Occipital lobe (tissue), 2 donors: ENCODE measurements around the gene EIF3D. TPM values are rescaled to one million over a fixed set of nuclear protein-coding genes. Genes with fewer than 3 reads are reported as not detected.
"Not testable (repeated sequence)": the region's sequence is repeated elsewhere in the genome, so short reads cannot be mapped to it uniquely, and the experiment has no call there.

Source experiments
- DNase-seq: peaks from one replicate; lab custom pipeline; 2025; lab: John Stamatoyannopoulos, UW
- total RNA-seq: library from RNA; depleted of rRNA; stranded (reverse); fragments of >200 nt; gene quantifications from one replicate; pipeline ENCODE4 v1.2.3, GENCODE V29; 2014

EIF3D gene
- total RNA-seq, 1 donor from 2014 or later = 200 TPM

DNA sequence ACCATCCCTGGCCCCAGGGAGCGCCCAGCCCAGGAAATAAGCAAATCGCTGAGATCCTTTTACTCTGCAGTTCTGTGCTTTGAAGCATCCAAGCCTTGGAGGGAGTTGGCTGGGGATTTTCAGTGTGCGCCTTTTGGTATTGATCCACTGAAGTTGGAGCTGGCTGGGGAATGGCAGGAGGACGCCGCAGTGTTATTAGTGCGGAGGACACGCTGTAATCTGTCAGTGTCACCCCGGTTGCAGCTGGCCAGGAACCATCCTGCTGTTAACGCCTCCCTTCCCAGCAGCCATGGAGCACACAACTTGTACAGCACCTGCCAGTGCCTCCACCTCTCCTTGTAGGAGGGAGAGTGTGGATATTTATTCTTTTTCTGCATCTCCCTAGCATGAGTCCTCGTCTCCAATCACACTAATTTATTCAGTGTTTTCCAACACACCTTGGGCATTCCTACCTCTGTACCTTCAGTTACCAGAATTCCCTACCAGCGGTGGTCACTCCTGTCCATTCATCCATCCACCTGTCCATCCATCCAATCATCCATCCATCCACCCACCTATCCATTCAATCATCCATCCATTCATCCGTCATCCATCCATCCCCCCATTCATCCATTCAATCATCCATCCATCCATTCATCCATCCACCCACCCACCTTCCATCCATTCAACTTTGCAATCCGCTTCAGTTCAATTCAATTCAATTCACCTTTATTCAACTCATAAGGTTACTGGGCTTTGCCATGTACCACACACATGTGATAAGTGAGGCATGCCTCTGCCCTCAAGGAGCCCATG lies 21.9 kb upstream of the EIF3D start:
- DNase-seq = no peak

DNA sequence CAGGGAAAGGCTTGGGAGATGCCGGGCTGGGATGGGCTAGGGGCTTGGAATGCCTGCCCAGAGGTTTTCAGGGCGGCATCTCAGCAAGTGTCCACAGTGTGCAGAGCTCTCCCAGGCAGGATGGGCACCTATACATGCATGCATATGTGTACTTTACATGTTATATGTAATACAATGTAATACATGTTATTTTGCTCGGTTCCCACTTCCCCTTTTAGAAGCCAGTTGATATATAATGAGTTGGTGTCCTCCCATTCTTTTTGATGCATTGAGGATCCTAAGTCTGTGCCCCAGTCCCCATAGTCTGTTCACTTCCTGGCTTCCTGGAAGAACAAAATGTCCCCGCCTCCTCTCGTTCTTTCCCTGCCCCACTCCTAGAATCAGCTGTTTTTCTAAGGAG lies 20.1 kb upstream of the EIF3D start:
- DNase-seq = no peak

DNA sequence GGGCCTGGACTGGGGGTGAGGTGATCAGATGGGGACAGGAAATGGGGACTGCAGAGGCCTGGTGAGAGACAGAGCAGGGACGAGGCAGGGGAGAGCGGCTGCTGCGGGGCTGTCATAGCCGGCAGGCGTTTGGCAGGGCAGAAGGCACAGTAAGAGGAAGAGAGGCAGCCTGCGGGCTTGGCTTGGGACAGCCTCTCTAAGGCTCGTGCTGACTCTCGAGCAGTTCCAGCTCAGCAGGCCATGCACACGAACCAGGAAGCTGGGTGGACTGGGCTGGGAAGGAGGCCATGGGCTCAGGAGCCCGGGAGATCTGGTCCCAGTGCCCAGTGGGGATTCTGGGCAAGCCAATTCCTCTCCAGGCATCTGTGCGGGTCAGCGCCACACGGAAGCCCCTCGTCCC lies 19.6 kb upstream of the EIF3D start:
- DNase-seq = no peak

DNA sequence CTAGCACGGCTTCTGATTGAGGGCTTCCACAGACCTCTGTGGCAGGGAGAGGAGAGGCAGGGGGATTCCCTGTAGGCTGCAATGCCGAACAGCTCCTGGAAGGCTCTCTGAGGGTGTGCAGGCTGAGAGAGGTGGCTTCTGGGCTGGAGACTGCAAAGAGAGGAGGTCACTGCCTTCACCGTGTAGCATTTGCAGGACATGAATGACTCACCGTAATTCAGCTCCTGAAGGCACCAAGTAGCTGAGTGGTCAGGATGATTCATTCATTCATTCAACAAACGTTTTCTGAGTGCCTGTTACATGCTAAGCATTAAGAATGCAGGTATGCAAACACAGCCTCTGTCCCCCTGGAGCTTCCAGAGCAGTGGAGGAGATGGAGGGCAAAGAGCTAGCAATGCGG lies 18.0 kb upstream of the EIF3D start:
- DNase-seq = no peak

DNA sequence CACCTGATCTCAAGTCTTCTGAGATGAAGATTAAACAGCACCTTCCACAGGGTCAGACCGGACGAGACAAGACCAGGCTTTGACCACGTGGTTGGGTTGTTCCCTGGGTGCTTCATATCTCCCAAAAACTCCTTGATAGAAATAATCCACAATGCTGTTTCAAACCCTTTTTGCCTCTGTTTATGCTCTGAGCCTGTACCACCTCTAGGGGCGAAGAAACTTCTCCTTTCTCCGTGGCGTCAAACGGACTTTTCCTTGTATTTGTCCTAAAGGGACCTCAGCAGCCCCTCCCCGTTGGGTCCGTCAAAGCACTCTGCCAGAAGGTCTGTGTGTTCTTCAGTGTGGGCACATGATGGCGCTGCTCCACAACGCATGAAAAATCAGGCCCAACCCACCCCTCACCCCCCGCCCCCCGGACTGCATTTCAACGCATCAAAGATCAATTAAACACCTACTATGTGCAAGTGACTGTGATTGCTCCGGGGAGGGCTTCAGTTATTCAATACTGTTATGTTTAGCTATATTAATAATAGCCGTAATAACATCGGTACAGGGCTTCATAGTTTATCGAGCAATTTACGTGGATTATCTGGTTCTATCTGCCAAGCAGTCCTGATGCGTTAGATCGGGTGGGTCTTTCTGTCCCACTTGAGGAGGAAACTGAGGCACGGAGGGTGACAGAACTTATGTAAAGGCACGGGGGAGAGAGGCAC lies 17.3 kb upstream of the EIF3D start:
- no peak for DNase-seq

DNA sequence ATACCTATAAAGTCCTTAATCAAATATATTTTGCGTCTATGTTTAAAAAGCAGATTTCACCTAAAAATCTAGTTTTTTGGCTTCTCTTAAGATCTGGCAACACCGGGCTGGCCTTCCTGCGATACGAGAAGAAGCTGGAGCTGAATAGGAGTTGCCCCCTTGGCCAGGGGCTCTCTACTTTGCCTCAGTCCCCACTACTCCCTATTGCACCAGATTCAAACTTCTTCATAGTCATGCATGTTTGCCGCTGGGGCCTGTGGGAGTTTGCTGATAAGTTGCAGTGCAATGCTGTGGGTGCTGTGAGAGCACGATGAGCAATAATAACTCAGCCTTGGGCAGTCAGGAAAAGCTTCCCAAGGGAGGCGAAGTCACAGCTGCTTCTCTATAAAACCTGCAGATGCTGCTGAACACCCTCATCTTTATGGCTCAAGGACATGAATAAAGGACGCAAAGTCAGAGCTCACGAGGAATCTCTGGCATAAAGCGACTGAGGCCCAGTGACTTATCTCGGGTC lies 15.2 kb upstream of the EIF3D start:
- DNase-seq = no peak

DNA sequence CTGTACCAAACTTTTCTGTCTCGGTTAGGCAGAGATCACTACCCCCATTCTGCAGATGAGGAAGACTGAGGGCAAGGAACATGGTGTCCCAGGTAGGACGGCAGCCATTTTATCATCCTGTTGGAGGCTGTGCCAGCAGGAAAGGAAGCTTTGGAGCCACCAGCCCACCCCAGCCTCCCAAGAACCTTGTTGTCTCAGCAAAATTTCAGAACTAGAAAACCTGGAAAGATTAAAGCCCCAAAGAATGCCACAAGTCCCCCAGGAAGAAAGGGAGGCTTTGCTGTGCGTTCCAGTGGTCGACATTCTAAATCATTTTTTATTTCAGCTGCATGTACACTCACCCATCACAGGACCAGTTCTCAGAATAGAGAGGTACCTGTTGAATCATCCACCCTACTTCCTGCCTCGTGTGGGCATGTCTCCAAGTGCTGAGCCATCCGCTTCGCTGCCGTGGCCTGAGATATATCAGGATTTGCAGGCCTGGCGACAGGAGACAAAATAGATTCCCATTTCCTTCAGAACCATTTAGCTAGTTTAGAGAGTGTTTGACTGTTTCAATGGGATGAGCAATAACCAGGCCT lies 13.0 kb upstream of the EIF3D start:
- DNase-seq = peak; percentile 40

DNA sequence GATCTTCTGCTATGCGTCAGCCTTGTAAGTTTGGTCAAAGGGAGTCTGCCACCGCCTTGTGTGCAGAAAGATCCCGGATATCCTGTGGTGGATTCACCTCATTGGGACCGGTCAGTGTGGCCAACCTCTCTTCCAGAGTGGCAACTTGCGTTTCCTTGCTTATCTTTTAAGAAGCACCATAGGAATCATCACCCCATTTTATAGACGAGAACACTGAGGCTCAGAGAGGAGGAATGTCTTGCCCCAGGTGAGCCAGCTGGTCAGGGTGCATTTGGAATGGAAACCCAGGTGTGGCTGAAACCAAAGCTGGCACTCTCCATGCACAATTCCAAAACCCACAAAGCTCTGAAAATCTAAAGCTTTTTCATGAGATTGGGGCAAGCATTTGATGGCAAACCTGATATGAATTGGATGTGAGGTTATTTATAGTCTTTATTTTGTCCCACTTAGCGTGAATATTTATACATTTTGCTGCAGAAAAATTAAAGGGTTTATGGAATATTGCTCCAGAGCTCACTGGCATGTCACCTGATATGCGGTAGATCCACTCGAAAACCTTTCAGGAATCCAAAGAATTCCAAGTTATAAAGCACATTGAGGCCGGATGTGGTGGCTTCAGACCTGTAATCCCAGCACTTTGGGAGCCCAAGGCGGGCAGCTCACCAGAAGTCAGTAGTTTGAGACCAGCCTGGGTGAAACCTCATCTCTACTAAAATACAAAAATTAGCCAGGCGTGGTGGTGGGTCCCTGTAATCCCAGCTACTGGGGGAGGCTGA lies 12.1 kb upstream of the EIF3D start:
- DNase-seq = no peak

DNA sequence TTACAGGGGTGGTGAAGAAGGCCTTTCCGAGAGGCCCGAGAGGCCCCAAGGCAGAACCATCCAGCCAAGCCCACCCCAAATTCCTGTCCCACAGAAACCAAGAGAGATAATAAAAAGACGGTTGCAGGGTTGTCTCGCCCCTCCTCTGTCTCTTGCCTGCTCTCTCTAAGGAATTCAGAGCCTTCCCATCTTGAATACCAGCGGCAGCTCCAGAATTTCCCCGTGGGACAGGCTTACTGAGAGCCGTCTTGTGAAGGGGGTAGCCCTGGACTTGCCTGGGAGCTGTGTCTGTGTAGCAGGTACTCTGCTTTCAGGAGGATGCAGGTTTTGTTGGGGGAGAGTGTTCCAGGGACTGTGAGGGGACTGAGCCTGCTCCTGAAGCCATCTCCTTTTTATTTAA lies 9.6 kb upstream of the EIF3D start:
- no peak for DNase-seq

DNA sequence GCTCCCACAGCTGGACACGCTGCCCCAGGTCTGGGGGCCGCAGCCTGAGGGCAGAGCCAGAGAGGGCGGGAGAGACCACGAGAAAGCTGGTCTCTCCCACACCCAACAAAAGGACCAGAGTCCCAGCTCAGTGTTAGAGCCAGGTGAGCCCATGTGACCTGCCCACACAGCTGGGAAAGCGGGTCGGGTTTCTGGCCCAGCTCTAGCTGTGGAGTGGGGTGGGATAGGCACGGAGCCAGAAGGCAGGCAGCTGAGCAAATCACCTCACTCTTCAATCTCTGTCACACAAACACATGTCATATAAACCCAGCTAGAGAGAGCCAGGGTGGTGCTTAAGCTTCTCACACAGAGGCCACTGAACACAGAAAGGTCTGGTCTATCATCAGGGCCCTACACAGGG lies 7.8 kb upstream of the EIF3D start:
- no peak for DNase-seq

DNA sequence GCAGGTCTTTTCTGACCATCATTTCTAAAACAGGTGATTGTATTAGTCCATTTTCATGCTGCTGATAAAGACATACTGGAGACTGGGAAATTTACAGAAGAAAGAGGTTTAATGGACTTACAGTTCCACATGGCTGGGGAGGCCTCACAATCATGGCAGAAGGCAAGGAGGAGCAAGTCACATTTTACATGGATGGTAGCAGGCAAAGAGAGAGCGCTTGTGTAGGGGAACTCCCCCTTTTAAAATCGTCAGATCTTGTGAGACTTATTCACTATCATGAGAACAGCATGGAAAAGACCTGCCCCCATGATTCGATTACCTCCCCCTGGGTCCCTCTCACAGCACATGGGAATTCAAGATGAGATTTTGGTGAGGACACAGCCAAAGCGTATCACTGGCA lies 4.4 kb upstream of the EIF3D start:
- DNase-seq = not testable (repeated sequence)

DNA sequence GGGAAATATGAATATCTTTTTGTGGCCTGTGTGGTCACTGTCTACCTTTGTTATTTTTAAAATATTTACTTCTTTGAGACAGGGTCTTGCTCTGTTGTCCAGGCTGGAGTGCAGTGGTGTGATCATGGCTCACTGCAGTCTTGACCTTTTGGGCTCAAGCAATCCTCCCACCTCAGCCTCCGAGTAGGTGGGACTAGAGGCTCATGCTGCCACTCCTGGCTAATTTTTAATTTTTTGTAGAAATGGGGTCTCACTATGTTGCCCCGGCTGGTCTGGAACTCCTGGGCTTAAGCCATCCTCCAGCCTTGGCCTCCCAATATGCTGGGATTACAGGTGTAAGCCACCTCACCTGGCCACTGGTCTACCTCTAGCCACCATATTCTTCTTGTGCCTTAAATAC lies 3.5 kb upstream of the EIF3D start:
- DNase-seq = no peak

DNA sequence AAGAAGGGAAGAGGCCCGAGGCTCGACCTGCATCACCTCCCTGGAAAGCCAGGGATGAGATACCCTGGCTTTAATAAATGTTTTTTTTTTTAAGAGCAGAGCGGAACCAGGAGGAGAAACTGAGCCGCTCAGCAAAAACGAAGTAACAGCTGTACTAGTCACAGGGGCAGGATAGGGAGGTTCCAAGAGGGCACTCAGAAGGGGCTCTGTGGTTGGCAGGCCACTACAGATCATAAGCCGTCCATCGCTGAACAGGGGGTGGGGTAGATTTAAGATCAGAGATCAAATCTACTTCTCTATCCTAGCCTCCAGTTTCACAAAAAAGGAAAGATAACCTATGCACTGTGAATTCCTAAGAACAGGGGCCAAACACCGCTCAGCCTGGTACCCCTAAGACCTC lies 625 bp downstream of the EIF3D start:
- DNase-seq = no peak

DNA sequence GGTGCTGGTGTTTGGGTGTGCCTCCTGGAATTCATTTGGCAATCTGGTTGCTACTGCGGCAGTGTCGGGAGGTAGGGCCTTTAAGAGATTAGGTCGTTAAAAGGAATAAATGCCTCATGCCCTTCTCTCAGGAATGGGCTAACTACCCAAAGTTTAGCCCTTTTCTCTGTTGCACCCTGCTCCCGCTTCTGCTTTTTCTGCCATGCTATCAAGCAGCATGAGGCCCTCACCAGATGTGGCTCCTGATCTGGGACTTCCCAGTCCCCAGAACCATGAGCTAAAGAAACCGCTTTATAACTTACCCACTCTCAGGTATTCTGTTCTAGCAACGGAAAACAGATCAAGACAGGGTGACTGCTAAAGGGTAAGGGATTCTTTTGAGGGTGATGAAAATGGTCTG lies 6.3 kb downstream of the EIF3D start:
- no peak for DNase-seq

DNA sequence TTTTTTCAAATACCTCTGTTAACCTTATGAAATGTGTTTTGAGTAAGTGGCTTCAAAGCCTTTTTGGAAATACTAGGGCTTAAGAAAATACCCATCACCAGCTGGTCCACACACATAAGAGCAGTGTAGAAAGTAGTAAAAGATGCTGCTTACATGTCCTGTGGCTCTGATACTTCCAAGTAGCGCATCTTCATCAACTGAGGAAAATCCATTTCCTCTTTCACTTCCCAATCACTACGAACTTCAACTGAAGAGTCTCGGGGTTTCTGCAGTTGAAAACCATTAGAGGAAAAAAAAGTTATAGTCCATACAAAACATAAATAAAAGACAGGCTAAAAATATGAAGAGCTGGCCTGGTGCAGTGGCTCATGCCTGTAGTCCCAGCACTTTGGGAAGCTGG lies 8.5 kb downstream of the EIF3D start:
- DNase-seq = no peak

DNA sequence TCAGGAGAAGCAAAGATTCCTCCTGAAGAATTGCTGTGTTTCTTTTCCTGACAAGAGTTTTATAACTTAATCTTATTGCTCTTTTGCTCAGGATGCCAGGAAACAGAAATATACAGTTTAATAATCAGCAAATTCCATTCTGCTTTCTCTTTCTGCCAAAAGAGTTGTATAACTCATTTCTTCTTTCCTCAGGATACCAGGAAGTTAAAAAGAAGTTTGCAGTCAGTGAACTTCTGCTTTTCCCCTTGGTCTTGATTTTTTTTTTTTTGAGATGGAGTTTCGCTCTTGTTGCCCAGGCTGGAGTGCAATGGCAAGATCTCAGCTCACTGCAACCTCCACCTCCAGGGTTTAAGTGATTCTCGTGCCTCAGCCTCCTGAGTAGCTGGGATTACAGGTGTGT lies 9.1 kb downstream of the EIF3D start:
- not testable (repeated sequence) for DNase-seq

DNA sequence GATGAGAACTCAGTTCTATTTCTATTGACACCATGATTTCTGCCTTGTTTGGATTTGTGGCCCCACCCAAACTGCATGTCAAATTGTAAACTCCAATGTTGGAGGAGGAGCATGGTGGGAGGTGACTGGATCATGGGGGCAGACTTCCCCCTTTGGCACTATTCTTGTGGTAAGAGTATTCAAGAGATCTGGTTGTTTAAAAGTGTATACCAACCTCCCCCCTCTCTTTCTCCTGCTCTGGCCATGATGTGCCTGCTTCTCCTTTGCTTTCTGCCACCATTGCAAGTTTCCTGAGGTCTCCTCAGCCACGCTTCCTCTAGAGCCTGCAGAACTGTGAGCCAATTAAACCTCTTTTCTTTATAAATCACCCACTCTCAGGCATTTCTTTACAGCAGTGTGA lies 14.2 kb downstream of the EIF3D start:
- DNase-seq = no peak

DNA sequence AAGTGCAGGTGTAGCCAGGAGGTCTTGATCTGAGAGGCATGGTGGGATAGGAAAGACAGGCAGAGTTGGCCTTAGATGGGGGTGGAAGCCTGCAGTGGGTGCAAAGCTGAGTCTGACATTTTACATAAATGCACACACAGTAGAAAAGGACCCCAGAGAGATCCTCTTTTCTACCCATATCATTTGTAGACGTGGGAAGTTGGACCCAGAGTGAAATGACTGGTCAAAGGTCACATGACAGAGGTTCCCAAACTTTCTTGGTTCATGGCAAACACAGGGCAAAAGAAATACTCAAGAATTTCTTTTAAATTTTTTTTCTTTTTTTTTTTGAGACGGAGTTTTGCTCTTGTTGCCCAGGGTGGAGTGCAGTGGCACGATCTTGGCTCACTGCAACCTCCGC lies 16.0 kb downstream of the EIF3D start:
- DNase-seq = no peak

DNA sequence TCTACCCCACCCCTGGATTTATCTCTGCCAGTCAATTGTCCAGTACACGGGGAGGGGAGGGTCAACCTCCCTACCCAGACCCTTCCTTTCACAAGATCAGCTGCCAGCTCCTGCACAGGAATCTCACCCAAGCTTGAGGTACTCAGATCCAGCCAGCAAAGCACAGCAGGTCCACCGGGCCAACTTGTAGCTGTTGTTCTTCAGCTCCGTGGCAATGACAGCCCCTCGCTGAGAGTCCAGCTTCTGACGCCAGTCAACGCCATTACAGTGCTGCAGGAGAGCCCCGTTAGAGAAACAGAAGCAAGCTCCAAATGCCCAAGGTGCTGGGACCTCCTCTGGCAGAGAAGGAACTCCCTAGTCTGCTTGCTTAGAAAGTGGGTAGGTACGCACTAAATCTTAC lies 16.6 kb downstream of the EIF3D start:
- DNase-seq = no peak

DNA sequence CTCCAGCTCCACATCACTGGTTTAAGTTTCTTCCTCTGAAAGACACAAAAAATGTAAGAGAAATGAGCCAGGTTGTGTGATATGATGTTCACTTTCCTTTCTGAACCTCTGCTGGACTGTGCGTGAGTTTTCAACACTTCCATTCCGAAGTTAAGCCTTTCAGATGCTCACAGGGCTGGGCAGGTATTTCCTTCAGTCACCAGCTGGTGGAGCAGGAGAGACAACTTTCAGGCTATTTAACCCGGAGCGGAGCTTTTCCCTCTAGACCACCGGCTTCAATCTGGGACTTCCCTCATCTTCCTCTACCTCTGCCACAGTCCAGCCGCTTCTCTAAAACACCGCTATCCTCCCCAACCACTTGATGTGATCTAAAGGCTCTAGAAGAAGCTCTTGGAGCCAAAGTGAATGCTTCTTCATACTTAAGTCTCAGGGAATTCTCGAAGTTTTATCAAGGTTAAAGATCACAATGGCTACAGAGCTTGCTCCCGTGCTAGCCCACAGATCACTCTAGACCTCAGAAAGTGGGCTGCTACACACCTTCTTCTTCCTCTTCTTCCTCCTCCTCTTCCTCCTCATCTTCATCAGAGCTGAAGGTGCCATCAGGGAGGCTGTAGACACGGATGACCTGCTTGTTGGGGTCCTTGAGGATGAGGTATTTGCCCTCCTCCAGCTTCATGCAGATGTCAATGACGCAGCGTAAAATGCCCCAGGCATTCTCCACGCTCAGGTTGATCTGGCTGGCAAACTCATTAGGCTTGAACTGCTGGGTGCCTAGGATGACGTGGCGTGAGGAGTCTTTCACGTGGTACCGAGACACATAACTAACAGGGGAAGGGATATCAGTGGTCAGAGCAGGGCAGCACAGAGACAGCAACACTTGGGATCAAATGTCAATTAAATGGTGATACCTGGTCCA lies 17.7 kb downstream of the EIF3D start:
- DNase-seq = no peak

DNA sequence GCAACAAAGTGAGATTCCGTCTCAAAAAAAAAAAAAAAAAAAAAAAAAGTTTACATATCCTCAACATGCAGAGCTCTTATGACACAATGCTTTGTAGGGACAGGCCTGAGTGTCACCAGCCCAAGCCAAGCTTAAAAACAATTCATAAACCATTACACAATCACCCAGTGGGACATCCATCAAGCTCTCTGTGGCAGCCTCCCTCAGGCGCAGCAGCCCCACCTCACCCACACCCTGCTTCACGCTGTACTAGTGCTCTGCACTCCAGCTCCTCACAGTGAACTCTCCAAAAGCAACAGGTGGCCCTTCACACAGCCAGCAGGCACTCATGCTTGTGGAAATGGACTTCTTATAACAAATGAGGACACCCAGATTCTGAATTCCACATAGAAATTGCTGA lies 18.6 kb downstream of the EIF3D start:
- no peak for DNase-seq
